ENCODE results near the gene TNS3. TPM values are rescaled to one million over a fixed set of nuclear protein-coding genes. Genes with fewer than 3 reads are reported as not detected.

TNS3 gene
- total RNA-seq, 1 donor from 2014 or later: 30.3 TPM

- ChIA-PET CTCF (no interaction called here), POLR2A (no interaction called here)
- intact Hi-C loops (cut with micrococcal nuclease): no loop called here
- DNase-seq (no peak), ATAC-seq (ENCODE audit: low read depth) (no peak)
- Mint-ChIP-seq H3K27ac (no peak overlapping the region), H3K4me3 (no peak overlapping the region), H3K36me3 (ENCODE audit: low read depth) (no peaks in the 10 kb centered on the region), H3K9me3 (no peaks in the 10 kb centered on the region), H3K4me1 (peaks cover 11% of the 10 kb centered on the region), H3K27me3 (peaks cover 6% of the 10 kb centered on the region)
- no peak for TF ChIP-seq CTCF (IDR thresholded peaks at IDR 0.05)
These were observed 350.3 kb downstream of the TNS3 start for GRCh38 chr7:47231627-47232026.

- Mint-ChIP-seq H3K4me1 (peaks cover 17% of the 10 kb centered on the region), H3K36me3 (ENCODE audit: low read depth) (no peaks in the 10 kb centered on the region), H3K27me3 (peaks cover 6% of the 10 kb centered on the region), H3K27ac (no peak overlapping the region), H3K9me3 (no peaks in the 10 kb centered on the region), H3K4me3 (no peak overlapping the region)
- no peak for TF ChIP-seq CTCF (IDR thresholded peaks at IDR 0.05)
- CTCF ChIA-PET: no interaction called here
- DNase-seq: no peak
- intact Hi-C loops (cut with micrococcal nuclease): no loop called here
- POLR2A ChIA-PET: no interaction called here
- ATAC-seq (ENCODE audit: low read depth): no peak
These were observed 350.9 kb downstream of the TNS3 start for GRCh38 chr7:47231032-47231431.

GRCh38 chr7:47228386-47229014 is 353.4 kb downstream of the TNS3 start:
- H3K27ac Mint-ChIP-seq: no peak overlapping the region
- CTCF ChIA-PET: no interaction called here

GRCh38 chr7:47227762-47228177 is 354.1 kb downstream of the TNS3 start:
- Mint-ChIP-seq H3K4me1 (peaks cover 27% of the 10 kb centered on the region), H3K9me3 (no peaks in the 10 kb centered on the region), H3K4me3 (no peak overlapping the region), H3K27ac (no peak overlapping the region), H3K27me3 (peaks cover 6% of the 10 kb centered on the region), H3K36me3 (ENCODE audit: low read depth) (no peaks in the 10 kb centered on the region)
- ChIA-PET CTCF (no interaction called here), POLR2A (no interaction called here)
- no peak for TF ChIP-seq CTCF (IDR thresholded peaks at IDR 0.05)
- ATAC-seq (ENCODE audit: low read depth): peak; percentile 73
- intact Hi-C loops (cut with micrococcal nuclease): loop anchor here (1.0 kb wide), 1 partner anchor 26 kb away; no protein-coding TSS in a partner anchor
- peak; percentile 24 for DNase-seq

More at GRCh38 chr7:47228386-47229014, 353.4 kb downstream of the TNS3 start:
- intact Hi-C loops (cut with micrococcal nuclease): loop anchor here (1.0 kb wide), 1 partner anchor 25 kb away; no protein-coding TSS in a partner anchor
- no peaks in the 10 kb centered on the region for H3K36me3 Mint-ChIP-seq (ENCODE audit: low read depth)
- ATAC-seq (ENCODE audit: low read depth): no peak
- peaks cover 27% of the 10 kb centered on the region for H3K4me1 Mint-ChIP-seq
- DNase-seq: no peak
- no peak for TF ChIP-seq CTCF (IDR thresholded peaks at IDR 0.05)
- no peak overlapping the region for H3K4me3 Mint-ChIP-seq
- no peaks in the 10 kb centered on the region for H3K9me3 Mint-ChIP-seq
- POLR2A ChIA-PET: no interaction called here
- peaks cover 6% of the 10 kb centered on the region for H3K27me3 Mint-ChIP-seq

GRCh38 chr7:47226696-47227095 is 355.2 kb downstream of the TNS3 start:
- Mint-ChIP-seq H3K9me3 (no peaks in the 10 kb centered on the region), H3K36me3 (ENCODE audit: low read depth) (no peaks in the 10 kb centered on the region), H3K27me3 (peaks cover 6% of the 10 kb centered on the region), H3K4me1 (peaks cover 27% of the 10 kb centered on the region), H3K27ac (no peak overlapping the region), H3K4me3 (no peak overlapping the region)
- intact Hi-C loops (cut with micrococcal nuclease): no loop called here
- TF ChIP-seq CTCF (IDR thresholded peaks at IDR 0.05): no peak
- no peak for DNase-seq
- ChIA-PET POLR2A (no interaction called here), CTCF (no interaction called here)
- peak; percentile 54 for ATAC-seq (ENCODE audit: low read depth)

All from activated B cell treated with CpG ODN at 0.5 μM for 24 hours (primary cell).